Neural cell (in vitro differentiated cells): ENCODE data around the gene CDC25C. TPM values are rescaled to one million over a fixed set of nuclear protein-coding genes. Genes with fewer than 3 reads are reported as not detected.
A peak's percentile ranks its signal among the peaks of the same experiment; 100 is the strongest.

Source experiments
- H2AFZ ChIP-seq: fragments of 200-600, 300-800 bp; sonication (generic), shearing (Covaris generic); 2 replicates; pipeline ENCODE4 v1.6.0; 2014; ENCODE audit warnings: low read depth, mild to moderate bottlenecking, antibody characterized with exemption, low read length, moderate library complexity
- H3F3A ChIP-seq: fragments of 200-600 bp; shearing (Covaris generic); 2 replicates; pipeline ENCODE4 v1.6.1; 2016; ENCODE audit warnings: mild to moderate bottlenecking, moderate library complexity, mixed read lengths, antibody characterized with exemption, low read length; ENCODE audit not compliant: insufficient read depth, poor library complexity, severe bottlenecking
- H3K27ac ChIP-seq: fragments of 200-600, 300-800 bp; sonication (generic), shearing (Covaris generic); 2 replicates; pipeline ENCODE4 v1.5.1; 2014; ENCODE audit warnings: mild to moderate bottlenecking, low read length, moderate library complexity
- H3K27me3 ChIP-seq: fragments of 300-800, 200-600 bp; sonication (generic), shearing (Covaris generic); 2 replicates; pipeline ENCODE4 v1.6.0; 2014; ENCODE audit warnings: mild to moderate bottlenecking, low read depth, low read length, moderate library complexity; ENCODE audit not compliant: insufficient read depth
- H3K36me3 ChIP-seq: fragments of 300-800, 200-600 bp; sonication (generic), shearing (Covaris generic); 2 replicates; pipeline ENCODE4 v1.5.1; 2014; ENCODE audit warnings: mild to moderate bottlenecking, antibody characterized with exemption, low read length, moderate library complexity; ENCODE audit not compliant: insufficient read depth
- H3K4me2 ChIP-seq: fragments of 300-800, 200-600 bp; sonication (generic), shearing (Covaris generic); 2 replicates; pipeline ENCODE4 v1.6.0; 2014; ENCODE audit warnings: mild to moderate bottlenecking, low read length
- H3K4me3 ChIP-seq: fragments of 300-800, 200-600 bp; sonication (generic), shearing (Covaris generic); 2 replicates; pipeline ENCODE4 v1.5.1; 2014; ENCODE audit warnings: mild to moderate bottlenecking, low read length, moderate library complexity
- H3K79me2 ChIP-seq: fragments of 200-600 bp; shearing (Covaris generic); replicated peaks from 2 replicates; pipeline ENCODE4 v1.6.0; 2014; ENCODE audit warnings: mild to moderate bottlenecking, low read length, moderate library complexity; ENCODE audit not compliant: insufficient read depth
- H3K9ac ChIP-seq: fragments of 300-800, 200-600 bp; sonication (generic), shearing (Covaris generic); 2 replicates; pipeline ENCODE4 v1.6.1; 2016; ENCODE audit warnings: mild to moderate bottlenecking, low read length, mixed read lengths
- H3K9me2 ChIP-seq: fragments of 200-600 bp; shearing (Covaris generic); 2 replicates; pipeline ENCODE4 v1.6.1; 2016; ENCODE audit warnings: mild to moderate bottlenecking, low read length, mixed read lengths; ENCODE audit not compliant: insufficient read depth
- H3K9me3 ChIP-seq: fragments of 200-600, 300-800 bp; sonication (generic), shearing (Covaris generic); 2 replicates; pipeline ENCODE4 v1.6.1; 2016; ENCODE audit warnings: mild to moderate bottlenecking, mixed run types, low read length, moderate library complexity, mixed read lengths
- H4K20me1 ChIP-seq: fragments of 200-600 bp; shearing (Covaris generic); 2 replicates; pipeline ENCODE4 v1.6.1; 2016; ENCODE audit warnings: mild to moderate bottlenecking, mixed run types; ENCODE audit not compliant: insufficient read depth
- EP300 ChIP-seq: fragments of 450-650 bp; conservative IDR thresholded peaks from 2 replicates; pipeline ENCODE4 v1.6.1; 2014; ENCODE audit warnings: antibody characterized with exemption, mild to moderate bottlenecking, moderate library complexity; ENCODE audit not compliant: poor library complexity, severe bottlenecking
- EZH2 ChIP-seq: fragments of 200-600, 300-800 bp; shearing (Covaris generic), sonication (generic); IDR thresholded peaks from 2 replicates; pipeline ENCODE4 v1.6.1; 2014; ENCODE audit warnings: antibody characterized with exemption, low read length, borderline replicate concordance, mild to moderate bottlenecking; ENCODE audit not compliant: insufficient read depth, poor library complexity, severe bottlenecking
- MXI1 ChIP-seq: fragments of 450-650 bp; conservative IDR thresholded peaks from 2 replicates; pipeline ENCODE4 v1.6.1; 2014; ENCODE audit warnings: antibody characterized with exemption, mild to moderate bottlenecking; ENCODE audit not compliant: poor library complexity, severe bottlenecking
- POLR2AphosphoS5 ChIP-seq: IDR thresholded peaks from 2 replicates; pipeline ENCODE4 v1.6.1; 2012
- RAD21 ChIP-seq: fragments of 450-650 bp; conservative IDR thresholded peaks from 2 replicates; pipeline ENCODE4 v1.6.1; 2014; ENCODE audit warnings: antibody characterized with exemption, mild to moderate bottlenecking, moderate library complexity
- SMC3 ChIP-seq: fragments of 450-650 bp; conservative IDR thresholded peaks from 2 replicates; pipeline ENCODE4 v1.6.1; 2014; ENCODE audit warnings: antibody characterized with exemption, mild to moderate bottlenecking, moderate library complexity; ENCODE audit not compliant: poor library complexity
- TAF1 ChIP-seq: IDR thresholded peaks from 2 replicates; pipeline ENCODE4 v1.6.1; 2012; ENCODE audit warnings: low read depth
- polyA plus RNA-seq: library from polyadenylated mRNA; depleted of rRNA; stranded (reverse); fragments of >200 nt; gene quantifications from 2 replicates; pipeline ENCODE4 v1.2.3, GENCODE V29; 2014
- TF ChIP-seq, protein P1 (sequence below): IDR thresholded peaks from 2 replicates; pipeline ENCODE4 v1.6.1; 2012; ENCODE audit warnings: borderline replicate concordance
- TF ChIP-seq, protein P2 (sequence below): fragments of 450-650 bp; IDR thresholded peaks from 2 replicates; pipeline ENCODE4 v1.5.1; 2014; ENCODE audit warnings: antibody characterized with exemption, mild to moderate bottlenecking, moderate library complexity; ENCODE audit not compliant: poor library complexity, severe bottlenecking

CDC25C gene
- polyA plus RNA-seq, 1 donor from 2014 or later = 0.71 TPM

DNA sequence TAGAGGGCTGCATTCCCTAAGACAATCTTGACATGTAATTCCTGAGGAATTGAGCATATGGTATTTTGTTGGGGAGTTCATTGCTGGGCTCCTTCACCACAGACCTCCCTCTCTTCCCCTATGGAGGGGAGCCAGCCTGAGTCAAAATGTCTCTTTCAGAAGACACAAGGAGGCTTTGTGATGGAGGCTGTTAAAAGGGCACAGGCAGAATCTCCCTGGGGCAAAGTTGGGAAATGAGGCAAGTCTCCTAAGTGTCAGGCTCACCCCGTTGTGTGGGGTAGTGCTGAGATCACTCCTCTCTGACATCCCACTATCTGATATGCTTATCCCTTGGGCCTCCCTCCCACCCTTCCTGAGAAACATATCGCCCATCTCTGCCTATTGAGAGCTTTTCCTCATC is 87.8 kb downstream of the CDC25C start:
- H3K9ac ChIP-seq = no peak overlapping the region
- no peak overlapping the region for H2AFZ ChIP-seq
- H3K9me3 ChIP-seq = peaks cover 5% of the 10 kb centered on the region
- H3F3A ChIP-seq = no peaks in the 10 kb centered on the region
- no peak overlapping the region for H3K27ac ChIP-seq
- no peaks in the 10 kb centered on the region for H4K20me1 ChIP-seq
- peaks cover 31% of the 10 kb centered on the region for H3K27me3 ChIP-seq
- H3K9me2 ChIP-seq = no peaks in the 10 kb centered on the region
- no peaks in the 10 kb centered on the region for H3K79me2 ChIP-seq
- H3K36me3 ChIP-seq = no peaks in the 10 kb centered on the region
- H3K4me3 ChIP-seq = no peak overlapping the region
- TF ChIP-seq EP300 (no peak), TAF1 (no peak), EZH2 (no peak), RAD21 (no peak), POLR2AphosphoS5 (no peak), SMC3 (no peak), MXI1 (no peak)
- TF ChIP-seq, protein P1, sequence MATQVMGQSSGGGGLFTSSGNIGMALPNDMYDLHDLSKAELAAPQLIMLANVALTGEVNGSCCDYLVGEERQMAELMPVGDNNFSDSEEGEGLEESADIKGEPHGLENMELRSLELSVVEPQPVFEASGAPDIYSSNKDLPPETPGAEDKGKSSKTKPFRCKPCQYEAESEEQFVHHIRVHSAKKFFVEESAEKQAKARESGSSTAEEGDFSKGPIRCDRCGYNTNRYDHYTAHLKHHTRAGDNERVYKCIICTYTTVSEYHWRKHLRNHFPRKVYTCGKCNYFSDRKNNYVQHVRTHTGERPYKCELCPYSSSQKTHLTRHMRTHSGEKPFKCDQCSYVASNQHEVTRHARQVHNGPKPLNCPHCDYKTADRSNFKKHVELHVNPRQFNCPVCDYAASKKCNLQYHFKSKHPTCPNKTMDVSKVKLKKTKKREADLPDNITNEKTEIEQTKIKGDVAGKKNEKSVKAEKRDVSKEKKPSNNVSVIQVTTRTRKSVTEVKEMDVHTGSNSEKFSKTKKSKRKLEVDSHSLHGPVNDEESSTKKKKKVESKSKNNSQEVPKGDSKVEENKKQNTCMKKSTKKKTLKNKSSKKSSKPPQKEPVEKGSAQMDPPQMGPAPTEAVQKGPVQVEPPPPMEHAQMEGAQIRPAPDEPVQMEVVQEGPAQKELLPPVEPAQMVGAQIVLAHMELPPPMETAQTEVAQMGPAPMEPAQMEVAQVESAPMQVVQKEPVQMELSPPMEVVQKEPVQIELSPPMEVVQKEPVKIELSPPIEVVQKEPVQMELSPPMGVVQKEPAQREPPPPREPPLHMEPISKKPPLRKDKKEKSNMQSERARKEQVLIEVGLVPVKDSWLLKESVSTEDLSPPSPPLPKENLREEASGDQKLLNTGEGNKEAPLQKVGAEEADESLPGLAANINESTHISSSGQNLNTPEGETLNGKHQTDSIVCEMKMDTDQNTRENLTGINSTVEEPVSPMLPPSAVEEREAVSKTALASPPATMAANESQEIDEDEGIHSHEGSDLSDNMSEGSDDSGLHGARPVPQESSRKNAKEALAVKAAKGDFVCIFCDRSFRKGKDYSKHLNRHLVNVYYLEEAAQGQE = no peak
- TF ChIP-seq, protein P2, sequence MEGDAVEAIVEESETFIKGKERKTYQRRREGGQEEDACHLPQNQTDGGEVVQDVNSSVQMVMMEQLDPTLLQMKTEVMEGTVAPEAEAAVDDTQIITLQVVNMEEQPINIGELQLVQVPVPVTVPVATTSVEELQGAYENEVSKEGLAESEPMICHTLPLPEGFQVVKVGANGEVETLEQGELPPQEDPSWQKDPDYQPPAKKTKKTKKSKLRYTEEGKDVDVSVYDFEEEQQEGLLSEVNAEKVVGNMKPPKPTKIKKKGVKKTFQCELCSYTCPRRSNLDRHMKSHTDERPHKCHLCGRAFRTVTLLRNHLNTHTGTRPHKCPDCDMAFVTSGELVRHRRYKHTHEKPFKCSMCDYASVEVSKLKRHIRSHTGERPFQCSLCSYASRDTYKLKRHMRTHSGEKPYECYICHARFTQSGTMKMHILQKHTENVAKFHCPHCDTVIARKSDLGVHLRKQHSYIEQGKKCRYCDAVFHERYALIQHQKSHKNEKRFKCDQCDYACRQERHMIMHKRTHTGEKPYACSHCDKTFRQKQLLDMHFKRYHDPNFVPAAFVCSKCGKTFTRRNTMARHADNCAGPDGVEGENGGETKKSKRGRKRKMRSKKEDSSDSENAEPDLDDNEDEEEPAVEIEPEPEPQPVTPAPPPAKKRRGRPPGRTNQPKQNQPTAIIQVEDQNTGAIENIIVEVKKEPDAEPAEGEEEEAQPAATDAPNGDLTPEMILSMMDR = no peak
- no peak overlapping the region for H3K4me2 ChIP-seq

DNA sequence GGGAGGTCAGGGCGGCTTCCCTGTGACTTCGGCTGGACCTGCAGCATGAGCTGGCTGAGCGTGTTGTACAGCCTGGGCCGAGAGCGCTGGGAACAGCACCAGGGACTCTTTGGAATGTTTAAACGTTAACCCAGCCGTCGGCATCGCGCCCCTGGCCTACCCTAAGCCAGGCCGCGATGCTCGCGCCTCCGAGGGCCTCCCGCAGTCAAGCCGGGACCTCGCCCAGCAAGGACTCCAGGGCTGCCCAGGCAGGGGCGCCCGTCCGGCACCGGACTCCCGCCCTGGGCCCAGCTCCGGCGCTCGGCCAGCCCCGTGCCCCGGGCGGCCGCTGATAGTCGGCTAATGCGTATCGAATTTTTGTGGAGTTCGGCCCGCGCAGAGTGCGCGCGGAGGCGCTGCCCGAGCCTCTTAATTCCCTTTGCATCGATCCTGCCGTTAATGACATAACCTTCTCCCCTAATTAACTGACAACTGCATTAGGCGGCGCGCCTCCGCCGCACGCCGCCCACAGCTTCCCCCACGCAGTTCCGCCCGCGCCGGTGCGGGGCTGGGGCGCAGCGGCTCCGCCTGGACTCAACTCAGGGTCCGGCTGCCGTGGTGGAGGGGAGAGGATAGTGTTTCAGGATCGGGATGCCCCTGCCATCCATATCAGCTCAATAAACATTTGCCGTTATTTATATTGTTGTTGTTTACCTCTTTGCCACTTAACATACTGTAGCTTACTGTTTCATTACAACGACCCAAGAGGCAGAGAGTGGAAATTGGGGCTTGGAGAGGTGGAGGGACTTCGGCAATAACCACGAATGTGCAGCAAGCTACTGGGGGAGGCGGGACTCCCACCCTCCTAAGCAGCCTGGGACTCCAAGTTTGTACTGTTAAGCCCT is 89.7 kb downstream of the CDC25C start:
- Histone ChIP-seq H4K20me1 (no peaks in the 10 kb centered on the region), H3K4me2 (no peak overlapping the region), H3F3A (no peaks in the 10 kb centered on the region), H3K4me3 (peak overlapping the region; percentile 57), H3K9me3 (peaks cover 5% of the 10 kb centered on the region), H2AFZ (no peak overlapping the region), H3K9me2 (no peaks in the 10 kb centered on the region), H3K36me3 (no peaks in the 10 kb centered on the region), H3K27me3 (peaks cover 31% of the 10 kb centered on the region), H3K9ac (no peak overlapping the region), H3K27ac (no peak overlapping the region), H3K79me2 (no peaks in the 10 kb centered on the region)
- TF ChIP-seq EP300 = no peak
- no peak for TF ChIP-seq EZH2
- no peak for TF ChIP-seq MXI1
- no peak for TF ChIP-seq RAD21
